Activated CD8-positive, alpha-beta memory T cell treated with anti-CD3 and anti-CD28 coated beads, Interleukin-2, amount 50 U/mL, for 1 hour (primary cell): ENCODE data around the gene RPA1.

ENCODE experiments used
- DNase-seq: peaks from one replicate; pipeline ENCODE4 v3.0.0-alpha.2; 2020; ENCODE audit errors: extremely low read depth

RPA1 gene

GRCh38 chr17:1941272-1942065 lies 111.7 kb downstream of the RPA1 start:
- no peak for DNase-seq

- no peak for DNase-seq
Observed at GRCh38 chr17:1942066-1942365, 112.2 kb downstream of the RPA1 start.

GRCh38 chr17:1942666-1943435 lies 113.0 kb downstream of the RPA1 start:
- DNase-seq: no peak

- DNase-seq: no peak
Observed at GRCh38 chr17:1943436-1943831, 113.6 kb downstream of the RPA1 start.

GRCh38 chr17:1945621-1946020 lies 115.8 kb downstream of the RPA1 start:
- no peak for DNase-seq

GRCh38 chr17:1946021-1946932 lies 116.5 kb downstream of the RPA1 start:
- DNase-seq: no peak

- no peak for DNase-seq
Observed at GRCh38 chr17:1947229-1947742, 117.5 kb downstream of the RPA1 start.

- no peak for DNase-seq
Observed at GRCh38 chr17:1947743-1948516, 118.1 kb downstream of the RPA1 start.

GRCh38 chr17:1948517-1948825 lies 118.7 kb downstream of the RPA1 start:
- DNase-seq: no peak
